Fibroblast of peridontal ligament (primary cell): ENCODE data around the gene AKNAD1.

Experiments
- DNase-seq: peaks from one replicate; pipeline ENCODE4 v3.0.0-alpha.2; 2010; ENCODE audit errors: extremely low read depth

The AKNAD1 gene

DNA sequence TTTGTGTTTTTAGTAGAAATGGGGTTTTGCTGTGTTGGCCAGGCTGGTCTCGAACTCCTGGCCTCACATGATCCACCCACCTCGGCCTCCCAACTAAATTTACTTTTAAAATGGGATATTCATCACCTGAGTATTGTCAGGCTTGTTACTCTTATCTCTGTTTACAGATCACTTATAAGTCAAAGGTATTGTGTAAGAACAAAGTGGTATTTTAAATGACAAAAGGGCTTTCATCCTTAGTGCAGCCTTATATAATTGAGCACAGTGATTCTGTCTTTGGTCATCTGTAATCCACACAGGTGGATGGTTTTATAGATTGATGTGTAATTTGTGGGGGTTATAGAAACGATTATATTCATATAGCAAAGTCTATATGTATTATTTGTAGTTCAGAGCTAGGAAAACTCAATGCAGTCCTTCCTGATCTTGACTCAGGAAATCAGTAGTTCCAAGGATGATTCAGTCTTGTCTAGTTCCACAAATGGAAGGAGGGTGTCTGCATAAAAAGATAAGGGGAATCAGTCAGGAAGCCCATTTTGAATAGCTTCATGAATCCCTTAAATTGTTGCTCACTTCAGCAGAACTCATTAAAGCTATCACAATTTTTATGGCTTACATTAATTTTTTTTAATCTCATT, 75.8 kb downstream of the AKNAD1 start:
- no peak for DNase-seq

DNA sequence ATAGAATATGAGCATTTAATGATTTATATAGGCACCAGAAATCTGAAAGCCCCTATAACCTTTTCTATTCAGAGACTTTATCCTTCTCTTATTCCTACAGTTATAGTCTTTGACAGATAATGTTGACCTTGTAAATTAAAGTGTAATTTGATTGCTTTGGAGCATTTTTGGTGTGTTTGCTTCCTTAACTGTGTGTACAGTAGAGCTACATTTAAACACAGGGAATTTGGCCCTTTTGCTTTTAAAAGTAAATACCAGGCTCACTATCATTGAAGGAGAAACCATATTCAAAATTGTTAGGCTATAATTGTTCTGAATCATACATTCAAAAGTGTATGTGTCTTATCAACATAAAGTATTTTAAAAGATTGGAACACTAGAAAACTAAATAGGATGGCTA, 77.4 kb downstream of the AKNAD1 start:
- no peak for DNase-seq

DNA sequence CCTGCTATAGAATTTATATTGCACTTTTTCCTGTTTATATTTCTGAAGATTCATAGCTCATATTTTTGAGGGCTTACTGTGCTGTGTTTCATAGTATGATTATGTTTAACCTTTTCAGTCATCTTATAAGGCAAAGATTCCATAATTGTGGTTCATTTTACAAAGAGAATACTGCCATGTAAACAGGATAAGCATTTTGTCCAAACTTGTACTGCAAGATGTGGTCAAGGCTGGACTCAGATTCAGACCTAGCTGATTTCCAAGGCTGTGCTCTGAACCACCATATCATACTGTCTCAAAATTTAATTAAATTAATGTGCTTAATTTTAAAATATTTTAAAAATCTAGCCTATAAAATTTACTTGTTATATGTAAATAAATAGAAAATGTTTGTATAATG, 79.1 kb downstream of the AKNAD1 start:
- DNase-seq, result no peak

DNA sequence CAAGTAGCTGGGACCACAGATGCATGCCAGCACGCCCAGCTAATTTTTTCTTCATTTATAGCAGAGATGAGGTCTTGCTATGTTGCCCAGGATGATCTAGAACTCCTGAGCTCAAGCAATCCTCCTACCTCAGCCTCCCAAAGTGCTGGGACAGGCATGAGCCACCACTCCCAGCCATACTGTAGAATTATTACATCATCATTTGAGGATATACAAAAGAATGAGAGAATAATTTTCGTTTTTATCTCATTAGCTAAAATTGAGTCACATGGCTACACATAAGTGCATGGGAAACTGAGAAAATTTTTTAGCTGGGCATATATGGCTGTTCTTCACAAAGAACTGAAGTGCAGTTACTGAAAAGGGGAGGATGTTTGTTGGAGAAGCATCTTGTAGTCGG, 89.2 kb downstream of the AKNAD1 start:
- DNase-seq, result no peak

DNA sequence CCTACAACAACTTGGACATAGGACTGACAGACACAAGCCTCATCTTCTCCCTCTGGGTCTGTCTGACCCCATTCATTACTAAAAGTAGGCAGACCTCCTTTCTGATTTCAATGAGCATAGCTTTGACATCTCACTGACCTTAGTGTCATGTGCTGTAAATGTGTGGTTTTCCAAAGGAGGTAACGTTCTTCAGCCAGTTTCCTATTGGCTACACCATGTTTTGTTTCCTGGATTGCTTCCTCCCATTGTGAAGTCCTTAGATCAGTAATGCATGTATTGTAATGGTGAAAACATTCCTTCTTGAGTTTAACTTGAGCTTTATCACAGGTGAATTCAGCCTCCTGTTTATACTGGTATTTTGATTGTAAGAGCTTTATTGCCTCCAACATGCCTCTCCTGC, 89.8 kb downstream of the AKNAD1 start:
- DNase-seq, result no peak
